Nephron (organoid): ENCODE measurements around the gene METTL5.
A peak's percentile ranks its signal among the peaks of the same experiment; 100 is the strongest.
"Not testable (repeated sequence)": the region's sequence is repeated elsewhere in the genome, so short reads cannot be mapped to it uniquely, and the experiment has no call there.

Experiments used
- H3K27ac Mint-ChIP-seq, 3 experiments: 2 replicates each; pipeline ENCODE4 v1.8.0; 2020; ENCODE audit warnings: mixed read lengths in 3 of 3, mild to moderate bottlenecking in 2 of 3, moderate library complexity in 1 of 3
- H3K27me3 Mint-ChIP-seq: 2 replicates; pipeline ENCODE4 v1.8.0; 2021; ENCODE audit warnings: low read depth, mild to moderate bottlenecking, moderate library complexity, mixed read lengths
- H3K36me3 Mint-ChIP-seq: 2 replicates; pipeline ENCODE4 v1.8.0; 2020; ENCODE audit warnings: low read depth, mixed read lengths
- H3K4me1 Mint-ChIP-seq: 2 replicates; pipeline ENCODE4 v1.8.0; 2020; ENCODE audit warnings: mixed read lengths
- H3K4me3 Mint-ChIP-seq, 3 experiments: 2 replicates each; pipeline ENCODE4 v1.8.0; 2020; ENCODE audit warnings: mild to moderate bottlenecking in 3 of 3, mixed read lengths in 3 of 3, moderate library complexity in 2 of 3
- H3K9me3 Mint-ChIP-seq: 2 replicates; pipeline ENCODE4 v1.8.0; 2020; ENCODE audit warnings: mixed read lengths
- CTCF ChIP-seq, 3 experiments: fragments of 200-600 bp; sonication (generic); IDR thresholded peaks; one replicate each; pipeline ENCODE4 v1.5.0; 2021; ENCODE audit warnings: antibody characterized with exemption in 3 of 3; ENCODE audit not compliant: unreplicated experiment in 3 of 3

METTL5 gene

GRCh38 chr2:169824373-169825333 lies at the start of gene METTL5:
Gene METTL5, minus strand, starts transcription at chr2:169824905. Its CDS starts 308 bp downstream, at chr2:169824597.
- no peaks in the 10 kb centered on the region for H3K9me3 Mint-ChIP-seq

GRCh38 chr2:169871994-169872393 lies 47.3 kb upstream of the METTL5 start:
- Mint-ChIP-seq H3K36me3 (peaks cover 19% of the 10 kb centered on the region), H3K27me3 (no peaks in the 10 kb centered on the region), H3K4me3 (no peak overlapping the region), H3K9me3 (no peaks in the 10 kb centered on the region), H3K27ac (no peak overlapping the region), H3K4me1 (no peaks in the 10 kb centered on the region)
- no peak for TF ChIP-seq CTCF (IDR thresholded peaks at IDR 0.05; ENCODE audit: unreplicated experiment in 3 of 3)

More at GRCh38 chr2:169824373-169825333, at the start of gene METTL5:
- peaks cover 52% of the 10 kb centered on the region for H3K4me1 Mint-ChIP-seq
- H3K36me3 Mint-ChIP-seq: peaks cover 22% of the 10 kb centered on the region
- TF ChIP-seq CTCF (IDR thresholded peaks at IDR 0.05; ENCODE audit: unreplicated experiment in 3 of 3): peak; percentile 98 to 99 (median 99)
- peak within 1 kb of the TSS; percentile 87 to 90 (median 89) for H3K27ac Mint-ChIP-seq
- peak within 1 kb of the TSS; percentile 90 to 94 (median 92) for H3K4me3 Mint-ChIP-seq
- peaks cover 5% of the 10 kb centered on the region for H3K27me3 Mint-ChIP-seq

- H3K27me3 Mint-ChIP-seq, H3K4me3 Mint-ChIP-seq, H3K9me3 Mint-ChIP-seq, H3K4me1 Mint-ChIP-seq, H3K27ac Mint-ChIP-seq: not testable (repeated sequence)
- H3K36me3 Mint-ChIP-seq: peaks cover 13% of the 10 kb centered on the region
Measured at GRCh38 chr2:169871369-169871768, 46.7 kb upstream of the METTL5 start.

- Mint-ChIP-seq H3K27me3 (no peaks in the 10 kb centered on the region), H3K9me3 (no peaks in the 10 kb centered on the region), H3K4me1 (peaks cover 6% of the 10 kb centered on the region), H3K27ac (no peak overlapping the region), H3K36me3 (peaks cover 6% of the 10 kb centered on the region), H3K4me3 (no peak overlapping the region)
- no peak for TF ChIP-seq CTCF (IDR thresholded peaks at IDR 0.05; ENCODE audit: unreplicated experiment in 3 of 3)
Measured at GRCh38 chr2:169868951-169869350, 44.2 kb upstream of the METTL5 start.

GRCh38 chr2:169867579-169867978 lies 42.9 kb upstream of the METTL5 start:
- peaks cover 16% of the 10 kb centered on the region for H3K36me3 Mint-ChIP-seq
- no peak overlapping the region for H3K27ac Mint-ChIP-seq
- H3K4me1 Mint-ChIP-seq: peaks cover 18% of the 10 kb centered on the region
- no peaks in the 10 kb centered on the region for H3K27me3 Mint-ChIP-seq
- no peaks in the 10 kb centered on the region for H3K9me3 Mint-ChIP-seq
- no peak for TF ChIP-seq CTCF (IDR thresholded peaks at IDR 0.05; ENCODE audit: unreplicated experiment in 3 of 3)
- no peak overlapping the region for H3K4me3 Mint-ChIP-seq

- H3K4me3 Mint-ChIP-seq, H3K9me3 Mint-ChIP-seq, H3K27ac Mint-ChIP-seq, H3K27me3 Mint-ChIP-seq: not testable (repeated sequence)
- Mint-ChIP-seq H3K4me1 (peaks cover 18% of the 10 kb centered on the region), H3K36me3 (peaks cover 21% of the 10 kb centered on the region)
Measured at GRCh38 chr2:169866230-169866629, 41.5 kb upstream of the METTL5 start.

- Mint-ChIP-seq H3K9me3 (peaks cover 4% of the 10 kb centered on the region), H3K27me3 (no peaks in the 10 kb centered on the region), H3K27ac (no peak overlapping the region), H3K36me3 (peaks cover 28% of the 10 kb centered on the region), H3K4me1 (peaks cover 18% of the 10 kb centered on the region), H3K4me3 (no peak overlapping the region)
- no peak for TF ChIP-seq CTCF (IDR thresholded peaks at IDR 0.05; ENCODE audit: unreplicated experiment in 3 of 3)
Measured at GRCh38 chr2:169865492-169865891, 40.8 kb upstream of the METTL5 start.
